ENCODE data around the gene ROMO1.

Gene ROMO1

GRCh38 chr20:35699127-35699956, at the start of gene ROMO1, which contains the start of gene NFS1:
TSS of gene ROMO1 (plus strand) at chr20:35699405. CDS start at chr20:35699633, 228 bp downstream.
TSS of gene NFS1 (minus strand) at chr20:35699352. CDS start at chr20:35699288, 64 bp downstream.
- peak; percentile 27 for TF ChIP-seq CTCF (conservative IDR thresholded peaks at IDR 0.05; ENCODE audit: low read depth, low read length)
- peak within 1 kb of the TSS; percentile 89 for H2AFZ ChIP-seq (ENCODE audit: low read depth)
- peaks cover 13% of the 10 kb centered on the region; the same call in 1 of the 2 replicates for H3K36me3 ChIP-seq (ENCODE audit: insufficient read depth)

GRCh38 chr20:35650632-35651031, 48.6 kb upstream of the ROMO1 start:
- Histone ChIP-seq H4K20me1 (ENCODE audit: insufficient read depth) (peaks cover 18% of the 10 kb centered on the region; the same call in 1 of the 2 replicates), H3K27me3 (ENCODE audit: insufficient read depth, low read depth) (no peaks in the 10 kb centered on the region), H3K9ac (no peak overlapping the region), H3K4me1 (ENCODE audit: low read depth, poor library complexity, severe bottlenecking) (peaks cover 18% of the 10 kb centered on the region), H2AFZ (ENCODE audit: low read depth) (no peak overlapping the region), H3K27ac (no peak overlapping the region), H3K4me2 (no peak overlapping the region), H3K4me3 (IDR thresholded peaks at IDR 0.05; ENCODE audit: insufficient read depth, low read depth, low read length) (no peak overlapping the region), H3K79me2 (ENCODE audit: insufficient read depth, low read depth) (peaks cover 90% of the 10 kb centered on the region), H3K36me3 (ENCODE audit: insufficient read depth) (peaks cover 6% of the 10 kb centered on the region; the same call in 1 of the 2 replicates)
- no peak for TF ChIP-seq CTCF (conservative IDR thresholded peaks at IDR 0.05; ENCODE audit: low read depth, low read length)

More at GRCh38 chr20:35699127-35699956, at the start of gene ROMO1, which contains the start of gene NFS1:
- Histone ChIP-seq H3K4me1 (ENCODE audit: low read depth, poor library complexity, severe bottlenecking) (peaks cover 46% of the 10 kb centered on the region), H3K27ac (peak within 1 kb of the TSS; percentile 71), H3K4me3 (IDR thresholded peaks at IDR 0.05; ENCODE audit: insufficient read depth, low read depth, low read length) (no peak within 1 kb of the TSS), H3K27me3 (ENCODE audit: insufficient read depth, low read depth) (no peaks in the 10 kb centered on the region), H3K4me2 (peak within 1 kb of the TSS; percentile 50), H3K9ac (peak within 1 kb of the TSS; percentile 83), H3K79me2 (ENCODE audit: insufficient read depth, low read depth) (peaks cover 29% of the 10 kb centered on the region; the same call in 1 of the 2 replicates), H4K20me1 (ENCODE audit: insufficient read depth) (no peaks in the 10 kb centered on the region)

DNA sequence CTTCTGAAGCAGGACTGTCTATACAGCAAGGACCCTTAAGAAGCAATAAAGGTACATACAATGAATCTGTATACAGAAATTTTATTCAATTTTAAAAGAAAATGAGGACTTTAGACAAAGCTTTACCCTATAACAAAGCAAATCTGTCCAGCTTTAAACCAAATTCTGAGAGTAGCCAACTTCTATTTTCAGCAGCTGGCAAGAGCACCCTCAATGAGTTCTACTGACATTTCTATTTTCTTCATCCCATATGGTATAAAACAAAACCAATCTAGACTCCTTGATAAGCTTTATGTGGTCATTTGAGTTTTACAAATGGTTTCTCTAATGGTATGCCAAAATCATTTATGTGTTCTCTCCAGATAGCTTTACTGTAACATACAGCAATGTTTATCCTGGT, 47.2 kb upstream of the ROMO1 start:
- Histone ChIP-seq H3K79me2 (ENCODE audit: insufficient read depth, low read depth) (peaks cover 98% of the 10 kb centered on the region), H2AFZ (ENCODE audit: low read depth) (no peak overlapping the region), H3K36me3 (ENCODE audit: insufficient read depth) (peaks cover 6% of the 10 kb centered on the region; the same call in 1 of the 2 replicates), H3K4me1 (ENCODE audit: low read depth, poor library complexity, severe bottlenecking) (peaks cover 21% of the 10 kb centered on the region), H4K20me1 (ENCODE audit: insufficient read depth) (peaks cover 31% of the 10 kb centered on the region), H3K9ac (no peak overlapping the region), H3K4me2 (no peak overlapping the region), H3K27ac (no peak overlapping the region), H3K4me3 (IDR thresholded peaks at IDR 0.05; ENCODE audit: insufficient read depth, low read depth, low read length) (no peak overlapping the region), H3K27me3 (ENCODE audit: insufficient read depth, low read depth) (no peaks in the 10 kb centered on the region)
- TF ChIP-seq CTCF (conservative IDR thresholded peaks at IDR 0.05; ENCODE audit: low read depth, low read length) = no peak

DNA sequence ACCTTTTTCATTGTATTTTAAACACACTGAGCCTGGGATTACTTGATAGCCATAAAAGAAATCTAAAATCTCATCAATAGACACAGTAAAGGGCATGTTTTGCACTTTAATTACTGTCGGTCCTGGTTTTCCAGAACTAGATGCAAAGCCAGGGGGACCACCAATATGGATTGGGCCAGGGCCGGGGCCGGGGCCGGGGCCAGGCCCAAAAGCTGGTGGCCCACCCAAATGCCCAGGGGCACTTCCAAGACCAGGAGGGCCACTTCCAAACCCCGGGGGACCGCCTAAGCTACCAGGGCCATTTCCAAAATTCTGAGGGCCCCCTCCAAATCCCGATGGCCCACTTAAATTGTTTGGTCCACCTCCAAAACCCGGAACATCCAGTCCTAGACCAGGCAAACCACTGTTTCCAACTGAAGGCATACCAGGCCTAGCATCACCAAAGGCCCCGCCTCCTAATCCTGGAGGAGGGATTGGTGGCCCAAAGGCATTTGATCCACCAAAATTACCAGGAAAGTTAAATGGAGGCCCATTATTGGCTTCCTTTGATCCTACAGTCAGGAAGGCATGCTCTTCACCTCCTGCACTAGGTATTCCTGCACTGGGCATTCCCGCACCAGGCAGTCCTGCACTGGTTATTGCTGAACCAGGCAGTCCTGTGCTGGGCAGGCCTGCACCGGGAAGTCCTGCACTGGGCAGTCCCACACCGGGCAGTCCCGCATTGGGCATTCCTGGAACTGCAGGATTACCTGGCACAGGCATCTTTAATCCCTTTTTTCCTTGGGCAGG, 46.4 kb upstream of the ROMO1 start:
- TF ChIP-seq CTCF (conservative IDR thresholded peaks at IDR 0.05; ENCODE audit: low read depth, low read length) = no peak
- peaks cover 100% of the 10 kb centered on the region for H3K79me2 ChIP-seq (ENCODE audit: insufficient read depth, low read depth)
- no peak overlapping the region for H3K4me2 ChIP-seq
- no peak overlapping the region for H3K27ac ChIP-seq
- no peak overlapping the region for H3K4me3 ChIP-seq (IDR thresholded peaks at IDR 0.05; ENCODE audit: insufficient read depth, low read depth, low read length)
- H2AFZ ChIP-seq (ENCODE audit: low read depth) = no peak overlapping the region
- H3K9ac ChIP-seq = no peak overlapping the region
- H3K36me3 ChIP-seq (ENCODE audit: insufficient read depth) = peaks cover 6% of the 10 kb centered on the region; the same call in 1 of the 2 replicates
- peaks cover 40% of the 10 kb centered on the region for H4K20me1 ChIP-seq (ENCODE audit: insufficient read depth)
- H3K4me1 ChIP-seq (ENCODE audit: low read depth, poor library complexity, severe bottlenecking) = peaks cover 28% of the 10 kb centered on the region
- H3K27me3 ChIP-seq (ENCODE audit: insufficient read depth, low read depth) = no peaks in the 10 kb centered on the region

Data from KMS-11 (cell line).